Measurements from ENCODE around the gene KLF17.

KLF17 gene

GRCh38 chr1:44158871-44159270 is 40.2 kb downstream of the KLF17 start:
- DNase-seq, result no peak

GRCh38 chr1:44161546-44161945 is 42.9 kb downstream of the KLF17 start:
- no peak for DNase-seq

- no peak for DNase-seq
Measured at GRCh38 chr1:44168520-44169098, 50.0 kb downstream of the KLF17 start.

GRCh38 chr1:44170281-44170823 is 51.7 kb downstream of the KLF17 start:
- no peak for DNase-seq

- no peak for DNase-seq
Measured at GRCh38 chr1:44174630-44175029, 56.0 kb downstream of the KLF17 start.
